ENCODE data around the gene KNDC1.

KNDC1 gene

DNA sequence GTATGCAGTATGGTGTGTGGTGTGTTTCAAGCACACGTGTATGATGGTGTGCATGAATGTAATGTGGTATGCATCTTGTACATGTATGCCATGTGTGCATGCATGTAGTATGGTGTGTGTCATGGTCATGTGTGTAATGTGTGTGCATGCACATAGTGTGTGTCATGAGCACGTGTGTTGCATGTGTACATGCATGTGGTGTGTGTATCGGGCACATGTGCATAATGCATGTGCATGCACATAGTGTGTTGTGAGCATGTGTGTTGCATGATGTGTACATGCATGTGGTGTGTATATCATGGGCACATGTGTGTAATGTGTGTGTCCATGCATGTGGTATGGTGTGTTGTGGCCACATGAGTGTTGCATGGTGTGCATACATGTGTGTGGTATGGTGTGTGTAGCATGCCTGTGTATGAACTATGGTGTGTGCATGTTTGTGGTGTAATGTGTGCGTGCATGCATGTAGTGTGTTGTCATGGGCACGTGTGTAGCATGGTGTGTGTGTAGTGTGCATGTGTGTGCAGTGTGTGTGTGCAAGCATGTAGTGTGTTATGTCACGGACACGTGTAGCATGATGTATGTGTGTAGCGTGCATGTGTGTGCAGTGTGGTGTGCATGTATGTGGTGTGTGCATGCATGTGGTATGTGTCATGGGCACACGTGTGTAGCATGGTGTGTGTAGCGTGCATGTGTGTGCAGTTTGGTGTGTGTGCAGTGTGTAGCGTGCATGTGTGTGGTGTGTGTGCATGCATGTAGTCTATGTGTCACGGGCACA, 17.6 kb downstream of the KNDC1 start:
- DNase-seq (ENCODE audit: low read depth in 2 of 2) = no peak

DNA sequence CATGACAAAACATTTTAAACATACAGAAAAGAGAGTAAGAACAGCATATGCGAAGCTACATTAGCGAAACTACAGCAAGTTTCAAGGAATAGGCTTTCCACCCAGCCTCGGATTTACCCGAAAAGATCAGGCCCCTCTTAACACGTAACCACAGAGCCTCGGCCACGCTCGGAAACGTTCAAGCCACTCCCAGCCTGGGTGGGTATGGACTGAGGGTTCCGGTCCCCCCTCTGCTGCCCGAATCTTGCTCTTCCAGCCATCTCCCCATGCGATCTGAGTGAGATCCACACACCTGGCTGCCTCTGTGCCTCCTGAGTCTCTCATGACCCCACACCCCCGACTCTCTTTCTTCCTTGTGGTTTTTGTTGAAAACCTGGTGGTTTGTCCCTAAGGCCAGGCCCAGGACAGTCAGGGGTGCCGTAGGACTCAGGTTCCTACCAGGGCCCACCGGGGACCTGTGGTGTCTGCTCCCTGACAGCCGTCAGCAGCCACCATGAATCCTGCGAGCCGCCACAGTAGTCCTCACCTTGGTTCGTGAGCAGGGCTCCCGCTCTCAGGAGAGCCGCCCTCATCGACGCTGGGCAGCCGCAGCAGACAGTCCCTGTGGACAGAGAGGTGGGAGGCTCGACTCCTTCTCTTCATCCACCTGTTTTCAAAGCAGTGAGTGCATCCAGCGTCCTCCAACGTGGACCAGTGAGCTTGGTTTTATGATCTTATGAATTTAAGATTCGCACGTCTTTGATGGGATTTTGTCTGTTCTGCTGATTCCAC, 18.5 kb downstream of the KNDC1 start:
- no peak for DNase-seq (ENCODE audit: low read depth in 2 of 2)

DNA sequence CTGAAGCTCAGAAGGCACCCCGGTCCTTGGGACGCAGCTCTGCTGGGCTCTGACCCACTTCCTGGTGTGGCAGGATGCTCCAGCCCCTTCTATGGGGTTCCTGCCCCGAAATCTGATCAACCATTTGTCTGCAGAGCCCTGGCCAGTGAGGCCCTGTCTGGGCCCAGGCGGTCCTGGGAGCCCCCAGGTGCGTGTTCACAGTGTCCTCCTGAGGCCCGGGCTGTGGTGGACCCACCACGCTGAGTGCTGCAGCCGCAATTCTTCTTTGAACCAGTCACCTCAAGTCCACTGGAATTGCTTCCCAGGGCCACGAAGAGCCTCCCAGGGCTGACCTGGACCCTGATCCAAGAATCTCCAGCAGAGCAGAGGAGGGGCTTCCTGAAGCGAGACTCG, 19.1 kb downstream of the KNDC1 start:
- DNase-seq (ENCODE audit: low read depth in 2 of 2) = no peak

DNA sequence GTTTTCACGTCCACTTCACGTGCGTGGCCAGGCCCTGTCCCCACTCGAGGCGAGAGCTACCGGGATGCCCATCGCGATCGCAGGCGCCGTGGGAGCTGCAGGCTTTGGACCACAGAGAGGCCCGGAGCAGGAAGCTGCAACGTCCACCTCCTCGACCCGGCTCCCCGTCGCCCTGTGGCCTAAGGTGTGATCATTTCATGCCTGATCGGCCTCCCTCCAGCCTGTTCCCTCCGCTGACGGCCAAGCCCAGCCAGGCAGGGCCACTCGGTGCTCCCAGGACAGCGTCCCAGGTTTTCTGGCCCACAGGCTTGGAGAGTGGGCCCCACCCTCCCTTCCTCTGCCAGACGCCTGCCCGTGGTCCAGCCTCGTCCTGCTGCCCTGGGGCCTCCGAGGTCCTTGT, 19.6 kb downstream of the KNDC1 start:
- DNase-seq (ENCODE audit: low read depth in 2 of 2) = no peak

DNA sequence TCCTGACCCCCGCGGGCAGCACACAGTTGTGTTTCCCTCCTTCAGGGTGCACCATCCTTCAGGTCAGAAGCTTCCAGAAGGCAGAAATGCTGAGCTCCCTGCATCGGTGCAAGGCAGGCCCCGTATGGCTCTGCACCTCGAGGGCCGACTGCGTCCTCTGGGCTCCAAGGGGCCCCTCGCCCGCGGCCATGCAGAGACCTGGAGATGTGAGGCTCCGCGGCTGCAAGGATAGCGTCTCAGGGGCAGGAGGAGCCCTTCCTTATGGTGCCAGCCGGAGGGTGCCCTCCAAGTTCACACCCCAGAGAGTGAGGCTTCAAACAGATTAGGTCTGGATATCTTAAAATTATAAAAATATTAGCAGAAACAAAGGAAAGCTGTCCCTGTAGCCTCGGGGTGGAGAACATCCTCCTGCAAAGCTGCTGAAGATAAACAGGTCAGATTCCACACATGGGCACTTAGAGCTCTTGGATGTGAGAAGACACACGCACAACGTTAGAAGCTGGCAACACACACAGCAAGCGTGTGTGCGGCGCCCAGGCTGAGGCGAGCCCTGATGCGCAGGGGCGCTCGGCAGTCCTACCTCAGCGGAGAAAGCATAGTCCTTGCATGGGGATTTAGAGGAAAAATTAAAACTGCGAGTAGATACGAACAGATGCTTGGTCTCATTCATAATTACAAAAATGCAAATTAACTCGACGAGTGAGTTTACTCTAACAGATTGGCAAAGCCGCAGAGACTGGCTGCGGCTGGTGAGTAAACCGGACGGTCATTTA, 20.4 kb downstream of the KNDC1 start:
- DNase-seq (ENCODE audit: low read depth in 2 of 2) = no peak

DNA sequence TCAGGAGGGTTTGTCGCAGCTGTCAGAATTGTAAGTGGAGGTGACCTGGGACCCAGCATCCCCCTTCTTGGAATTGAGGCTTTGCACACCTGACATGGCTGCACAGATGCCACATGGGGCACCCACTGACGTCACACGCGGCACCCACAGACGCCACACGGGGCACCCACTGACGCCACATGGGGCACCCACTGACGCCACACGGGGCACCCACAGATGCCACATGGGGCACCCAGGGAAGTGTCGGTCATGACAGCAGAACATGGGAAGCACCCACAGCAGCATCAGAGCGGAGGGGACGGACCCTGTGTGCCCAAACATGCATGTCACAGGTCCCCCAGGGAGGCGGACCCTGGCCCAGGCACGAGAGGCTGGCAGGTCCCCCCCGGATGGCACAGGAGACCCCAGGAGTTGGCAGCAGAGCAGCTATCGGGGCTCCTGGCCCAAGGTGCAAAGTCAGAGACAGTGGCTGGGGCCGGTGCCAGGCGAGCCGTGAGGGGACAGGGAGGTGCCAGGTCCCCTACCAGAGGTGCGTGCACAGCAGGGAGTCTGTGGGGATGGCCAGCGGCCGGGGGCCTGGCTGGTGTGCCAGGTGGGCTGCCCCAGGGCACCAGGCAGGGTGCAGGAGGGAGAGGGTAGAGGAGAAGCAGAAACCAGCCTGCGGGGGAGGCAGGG, 21.1 kb downstream of the KNDC1 start:
- DNase-seq (ENCODE audit: low read depth in 2 of 2) = no peak

DNA sequence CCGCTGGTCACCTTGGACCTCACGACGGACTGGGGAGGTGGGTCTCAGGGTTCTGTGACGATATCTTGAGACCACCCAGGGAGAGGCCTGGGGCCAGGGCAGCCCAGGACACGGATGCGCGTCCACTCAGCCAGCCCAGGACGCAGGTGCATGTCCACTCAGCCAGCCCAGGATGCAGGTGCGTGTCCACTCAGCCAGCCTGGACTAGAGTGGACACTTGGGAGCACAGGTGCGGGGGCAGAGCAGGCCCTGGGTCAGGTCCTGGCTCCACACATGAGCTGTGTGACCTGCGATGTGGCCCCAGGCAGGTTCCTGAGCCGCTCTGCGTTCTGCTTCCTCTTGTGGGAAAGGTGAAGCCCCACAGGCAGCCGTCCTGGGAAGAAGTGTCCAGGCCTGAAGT, 22.2 kb downstream of the KNDC1 start:
- DNase-seq (ENCODE audit: low read depth in 2 of 2) = no peak

DNA sequence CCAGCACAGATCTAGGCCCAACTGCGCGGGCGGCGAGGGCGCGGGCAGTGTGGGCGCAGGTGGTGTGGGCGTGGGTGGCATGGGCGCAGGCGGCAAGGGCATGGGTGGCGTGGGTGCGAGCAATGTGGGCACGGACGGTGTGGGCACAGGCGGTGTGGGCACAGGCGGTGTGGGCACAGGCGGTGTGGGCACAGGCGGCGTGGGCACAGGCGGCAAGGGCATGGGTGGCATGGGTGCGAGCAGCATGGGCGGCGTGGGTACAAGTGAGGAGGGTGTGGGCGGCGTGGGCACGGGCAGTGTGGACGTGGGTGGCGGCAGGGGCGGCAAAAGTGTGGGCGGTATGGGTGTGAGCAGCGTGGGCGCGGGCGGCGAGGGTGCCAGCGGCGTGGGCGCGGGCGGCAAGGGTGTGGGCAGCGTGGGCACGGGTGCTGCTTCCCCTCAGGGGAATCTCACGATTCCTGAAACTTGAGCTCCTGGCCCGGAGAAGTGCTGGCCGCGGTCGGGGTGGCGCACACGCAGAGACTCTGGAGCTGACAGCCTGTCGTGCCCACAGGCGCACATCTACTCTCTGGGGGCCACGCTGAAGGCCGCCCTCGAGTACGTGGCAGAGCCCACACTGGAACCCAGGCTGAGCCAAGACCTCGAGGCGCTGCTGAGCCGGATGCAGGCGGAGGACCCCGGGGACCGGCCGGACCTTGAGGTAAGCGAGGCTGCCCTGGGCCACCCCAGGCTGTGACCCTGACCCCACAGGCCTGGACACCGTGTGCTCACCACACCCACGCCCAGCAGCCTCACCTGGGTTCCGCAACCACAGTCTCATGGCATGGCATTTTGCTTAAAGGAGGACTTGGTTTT, 23.0 kb downstream of the KNDC1 start:
- no peak for DNase-seq (ENCODE audit: low read depth in 2 of 2)

DNA sequence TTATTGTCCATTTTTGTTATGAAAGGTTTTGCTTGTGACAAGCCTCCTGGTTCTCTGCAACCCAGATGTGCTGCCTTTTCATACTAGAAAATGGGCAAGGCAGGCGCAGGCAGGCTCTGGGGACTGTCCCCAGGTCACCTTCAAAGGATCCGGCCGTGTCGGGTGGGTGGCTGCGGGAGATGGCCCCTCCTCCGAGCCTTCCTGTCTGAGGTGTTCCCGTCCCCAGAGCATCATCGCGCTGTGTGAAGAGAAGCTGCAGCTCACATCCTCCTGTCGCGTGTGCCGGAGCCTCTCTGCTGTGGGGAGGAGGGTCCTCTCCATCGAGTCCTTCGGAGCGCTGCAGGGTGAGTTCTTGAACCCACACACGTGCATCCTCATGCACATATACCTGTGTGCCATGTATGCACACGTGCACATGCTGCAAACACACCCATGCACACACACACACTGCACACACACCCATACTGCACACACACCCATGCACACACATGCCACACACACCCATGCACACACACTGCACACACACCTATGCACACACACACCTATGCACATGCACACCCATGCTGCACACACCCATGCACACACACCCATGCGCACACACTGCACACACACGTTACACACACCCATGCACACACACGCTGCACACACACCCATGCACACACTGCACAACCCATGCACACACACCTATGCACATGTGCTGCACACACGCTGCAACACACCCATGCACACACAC, 23.8 kb downstream of the KNDC1 start:
- DNase-seq (ENCODE audit: low read depth in 2 of 2) = no peak

DNA sequence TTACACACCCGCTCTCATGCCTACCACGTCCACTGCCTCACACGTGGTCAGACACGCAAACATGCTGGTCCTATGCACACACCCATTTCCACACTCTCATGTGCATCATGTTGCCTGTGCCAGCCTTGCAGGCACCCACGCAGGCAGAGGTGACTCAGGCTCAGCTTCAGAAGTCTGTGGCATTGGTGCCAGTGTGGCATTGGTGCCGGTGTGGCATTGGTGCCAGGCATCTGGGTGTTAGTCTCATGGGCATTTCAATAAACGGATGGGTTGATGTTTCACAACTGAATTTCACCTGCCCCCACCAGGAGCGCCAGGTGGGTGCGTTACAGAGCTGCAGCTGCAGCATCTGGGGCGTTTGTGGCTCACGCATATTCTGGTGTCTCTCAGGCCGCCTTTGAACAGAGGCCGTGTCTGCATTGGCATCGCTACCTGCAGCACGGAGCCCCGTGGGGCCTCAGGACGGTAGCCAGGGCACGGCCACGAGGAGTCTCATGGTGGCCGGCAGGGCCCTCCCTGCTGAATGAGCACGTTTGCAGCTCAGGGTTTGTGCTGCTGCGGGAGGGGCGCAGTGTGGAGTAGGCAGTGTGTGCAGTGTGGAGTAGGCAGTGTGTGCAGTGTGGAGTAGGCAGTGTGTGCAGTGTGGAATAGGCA, 24.7 kb downstream of the KNDC1 start:
- no peak for DNase-seq (ENCODE audit: low read depth in 2 of 2)

DNA sequence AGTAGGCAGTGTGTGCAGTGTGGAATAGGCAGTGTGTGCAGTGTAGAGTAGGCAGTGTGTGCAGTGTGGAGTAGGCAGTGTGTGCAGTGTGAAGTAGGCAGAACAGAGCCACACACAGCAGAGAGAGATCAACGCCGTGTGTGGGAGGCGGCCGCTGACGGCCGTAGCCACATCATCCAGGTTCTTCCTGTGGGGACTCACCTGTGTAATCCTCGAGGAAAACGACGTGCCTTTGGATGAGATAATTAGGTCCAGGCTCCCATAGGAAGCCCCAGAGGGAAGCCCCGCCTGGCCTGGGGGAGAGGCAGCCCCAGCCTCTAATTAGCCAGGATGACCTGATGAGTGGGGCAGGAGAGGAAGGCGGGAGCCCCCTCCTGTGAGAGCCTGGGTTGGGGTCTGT, 25.4 kb downstream of the KNDC1 start:
- no peak for DNase-seq (ENCODE audit: low read depth in 2 of 2)

DNA sequence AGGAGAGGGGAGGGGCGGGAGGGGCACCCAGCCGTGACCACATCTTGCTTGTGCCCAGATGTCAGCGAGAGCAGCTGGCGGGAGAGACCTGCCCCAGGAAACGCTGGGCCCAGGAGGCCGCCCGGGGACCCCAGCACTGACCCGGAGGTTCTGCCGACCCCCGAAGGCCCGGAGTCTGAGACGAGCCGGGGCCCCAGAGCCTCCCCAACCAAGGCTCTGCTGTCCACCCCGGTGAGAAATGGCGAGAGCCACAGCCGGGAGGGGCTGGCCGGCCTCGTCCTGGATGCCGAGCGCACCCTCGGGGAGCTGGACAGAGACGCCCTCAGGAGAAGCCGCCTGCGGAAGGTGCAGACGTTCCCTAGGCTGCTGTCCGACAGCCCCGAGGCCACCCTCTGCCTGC, 25.9 kb downstream of the KNDC1 start:
- DNase-seq (ENCODE audit: low read depth in 2 of 2) = no peak

DNA sequence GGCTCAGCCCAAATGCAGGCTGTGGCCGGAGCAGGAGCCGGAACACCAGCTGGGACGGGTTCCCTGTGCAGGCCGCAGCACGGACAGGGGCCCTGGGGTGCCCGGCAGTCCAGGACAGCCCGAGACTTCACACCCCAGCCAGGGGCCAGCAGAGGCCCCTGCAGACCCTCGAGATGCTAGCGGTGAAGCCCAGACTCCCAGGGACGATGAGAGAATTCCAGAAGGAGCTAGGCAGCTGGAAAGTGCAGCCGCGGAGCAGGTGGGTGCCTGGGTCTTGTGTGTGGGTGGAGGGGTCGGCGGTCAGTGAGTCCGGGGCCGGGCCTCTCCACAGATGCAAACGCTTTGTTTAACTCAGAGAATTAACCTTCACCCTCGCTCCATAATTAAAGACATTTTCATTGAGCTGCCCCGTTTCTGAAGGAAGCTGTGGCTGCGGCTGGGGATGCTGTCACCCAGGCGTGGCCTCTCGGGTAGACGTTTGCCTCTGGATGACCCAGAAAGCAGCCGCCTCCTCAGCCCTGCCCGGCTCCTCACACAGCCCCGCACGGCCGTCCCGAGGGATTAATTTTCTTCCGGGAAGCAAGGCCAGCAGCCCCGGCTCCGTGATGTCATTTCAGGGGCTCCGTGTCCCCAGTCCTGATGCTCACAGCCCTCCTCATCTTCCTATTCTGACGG, 26.5 kb downstream of the KNDC1 start:
- no peak for DNase-seq (ENCODE audit: low read depth in 2 of 2)

DNA sequence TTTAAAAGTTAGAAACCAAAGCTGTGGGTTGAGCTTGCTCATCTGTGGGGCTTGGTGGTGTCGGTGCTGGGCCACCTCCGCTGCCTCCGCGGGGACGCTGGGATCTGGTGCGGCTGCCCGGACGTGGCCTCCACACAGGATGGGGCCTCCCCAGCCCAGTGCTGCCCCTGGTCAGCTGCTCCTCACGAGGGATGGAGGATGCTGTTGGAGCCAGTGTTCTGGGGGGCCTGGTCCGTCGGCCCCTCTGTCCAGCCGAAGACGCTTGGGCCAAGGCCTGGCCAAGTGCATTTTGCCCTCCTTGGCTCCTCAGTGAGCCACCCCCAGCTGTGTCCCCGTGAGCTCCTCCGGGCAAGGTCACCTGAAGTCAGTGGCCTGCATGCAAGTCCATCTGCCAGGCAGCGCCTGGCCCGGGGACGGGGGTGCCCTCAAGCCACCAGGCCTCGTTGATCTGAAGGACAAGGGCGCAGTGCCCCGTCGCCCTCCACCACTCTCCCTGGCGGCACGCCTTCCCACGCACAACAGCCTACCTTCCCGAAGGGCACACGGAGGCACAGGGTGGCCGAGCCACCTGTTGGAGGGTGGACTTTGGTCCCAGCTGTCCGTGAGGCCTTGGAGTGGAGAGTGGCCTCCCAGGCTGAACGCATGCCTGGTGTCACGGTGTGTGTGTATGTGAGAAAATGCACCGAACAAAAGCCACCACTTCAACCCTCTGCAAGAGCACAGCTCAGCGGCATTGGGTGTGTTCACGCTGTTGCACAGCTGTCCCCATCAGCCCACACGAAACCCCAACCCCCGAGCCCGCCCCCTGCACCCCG, 27.3 kb downstream of the KNDC1 start:
- no peak for DNase-seq (ENCODE audit: low read depth in 2 of 2)

DNA sequence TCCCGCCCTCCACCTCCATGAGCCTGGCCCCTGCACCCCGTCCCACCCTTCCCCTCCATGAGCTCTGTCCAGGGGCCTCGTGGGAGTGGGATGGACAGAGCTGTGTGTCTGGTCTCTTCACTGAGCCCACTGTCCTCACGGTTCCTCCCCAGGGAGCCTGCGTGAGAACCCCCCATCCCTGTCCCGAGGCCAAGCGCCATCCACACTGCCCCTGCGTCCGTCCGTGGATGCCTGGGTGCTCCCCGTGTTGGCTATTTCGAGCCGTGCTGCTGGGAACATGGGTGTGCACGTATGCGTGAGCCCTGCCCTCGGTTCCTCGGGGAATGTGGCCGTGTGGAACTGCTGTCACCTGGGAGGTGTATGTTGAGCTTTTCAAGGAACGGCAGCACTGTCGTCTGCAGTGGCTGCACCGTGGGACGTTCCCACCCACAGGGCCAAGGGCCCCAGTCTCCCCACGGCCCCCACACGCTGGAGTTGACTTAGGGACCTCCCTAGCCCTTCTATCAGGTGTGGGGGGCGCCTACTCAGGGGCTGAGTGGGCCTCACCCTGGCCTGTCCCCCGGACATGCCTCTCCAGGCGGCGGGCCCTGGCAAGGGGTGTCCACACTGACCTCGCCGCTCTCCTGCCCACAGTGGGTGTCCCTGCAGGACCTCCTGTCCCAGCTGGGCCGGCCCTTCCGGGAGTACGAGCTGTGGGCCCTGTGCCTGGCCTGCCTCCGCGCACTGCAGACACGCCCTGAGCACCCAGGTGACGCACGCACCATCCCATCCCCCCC, 28.1 kb downstream of the KNDC1 start:
- DNase-seq (ENCODE audit: low read depth in 2 of 2) = no peak

DNA sequence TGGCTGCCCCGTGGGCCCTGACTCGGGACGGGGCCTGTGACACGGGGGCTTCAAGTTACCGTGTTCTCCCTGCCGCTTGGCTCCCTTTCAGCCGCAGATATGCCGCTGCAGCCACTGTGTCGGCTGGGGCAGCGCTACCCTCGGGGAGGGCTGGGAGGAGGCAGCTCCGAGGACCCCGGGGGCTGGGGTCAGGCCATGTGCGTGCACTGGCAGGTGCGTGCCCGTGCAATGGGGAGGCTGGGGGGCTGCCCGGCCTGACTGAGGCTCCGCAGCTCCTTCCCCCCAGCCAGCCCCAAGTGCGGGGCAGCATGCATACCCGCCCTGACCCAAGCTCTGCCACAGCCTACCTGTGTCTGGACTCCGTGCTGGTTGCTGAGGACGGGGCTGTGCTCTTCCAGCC, 29.2 kb downstream of the KNDC1 start:
- DNase-seq (ENCODE audit: low read depth in 2 of 2) = no peak

DNA sequence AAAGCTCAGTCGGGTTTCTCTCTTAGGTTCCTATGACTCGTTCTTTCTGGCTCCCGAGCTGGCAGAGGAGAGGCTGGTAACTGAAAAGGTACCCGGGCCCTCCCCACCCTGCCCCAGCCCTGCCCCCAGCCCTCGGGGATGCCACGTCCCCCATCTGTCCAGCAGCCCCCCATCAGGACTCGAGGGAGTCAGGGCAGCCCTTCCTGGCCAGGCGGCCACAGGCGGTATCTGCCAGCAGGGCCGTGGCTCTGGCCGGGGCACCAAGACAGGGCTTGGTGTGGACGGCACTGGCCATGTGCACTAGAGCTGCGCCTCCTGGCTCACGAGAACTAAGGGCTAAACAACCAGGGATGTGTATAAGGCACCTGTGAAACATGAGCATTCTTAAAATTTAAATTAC, 29.7 kb downstream of the KNDC1 start:
- no peak for DNase-seq (ENCODE audit: low read depth in 2 of 2)

DNA sequence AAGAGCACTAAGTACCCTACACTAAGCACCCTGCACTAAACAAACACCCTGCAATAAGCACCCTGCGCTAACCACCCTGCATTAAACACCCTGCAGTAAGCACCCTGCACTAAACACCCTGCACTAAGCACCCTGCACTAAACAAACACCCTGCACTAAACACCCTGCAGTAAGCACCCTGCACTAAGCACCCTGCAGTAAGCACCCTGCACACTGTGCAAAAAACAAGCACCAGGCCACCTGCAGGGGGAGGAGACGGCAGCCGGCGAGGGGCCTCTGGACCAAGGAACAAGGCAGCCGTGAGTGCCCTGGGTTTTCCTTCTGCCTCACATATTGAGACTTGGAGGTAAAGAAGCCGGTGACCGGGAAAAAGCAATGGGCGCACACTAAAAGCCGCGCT, 30.2 kb downstream of the KNDC1 start:
- no peak for DNase-seq (ENCODE audit: low read depth in 2 of 2)

Measured in stimulated activated CD8-positive, alpha-beta memory T cell treated with anti-CD3 and anti-CD28 coated beads, Interleukin-7, amount 100 ng/mL, for 4 hours (primary cell).